EH (cell line): ENCODE measurements around the gene PIK3C2G.
"Not testable (repeated sequence)": the region's sequence is repeated elsewhere in the genome, so short reads cannot be mapped to it uniquely, and the experiment has no call there.

ENCODE experiments used
- DNase-seq: peaks from one replicate; pipeline ENCODE4 v3.0.0-alpha.2; 2015; ENCODE audit warnings: low read depth

PIK3C2G gene

GRCh38 chr12:18644564-18644963 lies 383.2 kb downstream of the PIK3C2G start:
- no peak for DNase-seq

DNA sequence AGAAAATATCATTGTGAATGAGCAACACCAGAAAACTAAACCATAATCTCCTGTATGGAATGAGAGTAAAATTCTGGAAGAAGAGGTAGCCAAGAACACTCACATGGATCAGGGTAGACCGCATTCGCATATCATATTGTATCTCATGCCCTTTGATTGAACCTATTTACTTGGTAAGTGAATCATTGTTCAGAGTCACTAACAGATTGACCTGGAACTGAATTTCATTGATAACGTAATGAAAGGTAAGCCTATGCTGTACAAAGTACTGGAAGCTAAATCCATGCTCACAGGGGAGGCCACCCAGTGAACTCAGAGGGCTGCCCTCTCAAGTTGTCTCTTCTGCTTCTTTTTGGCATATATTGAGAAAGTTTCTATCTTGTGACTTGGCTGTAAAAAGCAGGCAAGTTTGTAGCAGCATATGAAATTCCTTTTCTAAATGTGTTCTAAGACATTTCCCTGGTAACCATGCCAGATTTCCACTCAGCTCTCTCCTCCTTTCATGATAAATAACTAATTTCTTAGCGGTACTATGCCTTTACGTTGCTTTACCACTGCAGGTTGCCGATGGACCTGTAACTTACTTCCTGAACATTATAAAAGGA lies 385.1 kb downstream of the PIK3C2G start:
- no peak for DNase-seq

DNA sequence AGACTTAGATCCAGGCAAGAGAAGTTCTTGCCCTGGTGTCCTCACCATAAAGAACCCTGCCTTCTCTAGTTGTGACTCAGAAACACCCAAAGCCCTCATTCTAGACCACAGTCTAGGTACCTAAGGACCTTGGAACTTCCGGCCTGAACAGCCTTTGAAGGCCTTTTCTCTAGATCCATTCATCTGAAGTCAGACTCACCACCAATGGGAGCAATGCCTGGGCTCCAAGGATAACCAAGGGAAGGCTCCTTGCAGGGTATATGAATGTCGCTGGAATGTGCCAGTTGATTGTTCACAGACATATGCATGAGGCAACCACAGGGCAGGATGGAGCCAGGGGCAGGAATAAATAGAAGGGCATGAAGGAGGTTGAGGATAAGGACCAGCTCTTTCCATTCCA lies 390.2 kb downstream of the PIK3C2G start:
- peak; percentile 12 for DNase-seq

- DNase-seq, result no peak
These were observed 391.3 kb downstream of the PIK3C2G start for GRCh38 chr12:18652596-18652995.

GRCh38 chr12:18653465-18653864 lies 392.1 kb downstream of the PIK3C2G start:
- DNase-seq, result no peak

DNA sequence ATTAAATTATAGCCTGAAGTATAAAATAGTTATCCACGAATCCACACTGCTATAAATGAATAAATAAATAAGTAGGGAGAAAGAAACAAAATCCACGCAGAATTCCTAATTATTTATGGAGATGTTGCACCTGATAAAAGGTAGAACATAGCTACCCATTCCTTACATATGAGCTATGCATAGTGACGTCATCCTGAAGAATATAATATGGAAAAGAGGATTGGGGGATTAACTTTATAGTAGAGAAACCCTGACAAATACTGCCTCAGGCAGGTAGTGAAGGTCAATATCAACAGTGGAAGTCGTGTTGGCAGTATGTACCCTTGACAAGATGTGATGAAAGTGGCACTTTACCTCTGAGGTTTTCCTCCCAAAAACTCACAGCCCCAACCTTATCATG lies 394.0 kb downstream of the PIK3C2G start:
- DNase-seq, result no peak

- DNase-seq, result no peak
These were observed 396.9 kb downstream of the PIK3C2G start for GRCh38 chr12:18658179-18658578.

DNA sequence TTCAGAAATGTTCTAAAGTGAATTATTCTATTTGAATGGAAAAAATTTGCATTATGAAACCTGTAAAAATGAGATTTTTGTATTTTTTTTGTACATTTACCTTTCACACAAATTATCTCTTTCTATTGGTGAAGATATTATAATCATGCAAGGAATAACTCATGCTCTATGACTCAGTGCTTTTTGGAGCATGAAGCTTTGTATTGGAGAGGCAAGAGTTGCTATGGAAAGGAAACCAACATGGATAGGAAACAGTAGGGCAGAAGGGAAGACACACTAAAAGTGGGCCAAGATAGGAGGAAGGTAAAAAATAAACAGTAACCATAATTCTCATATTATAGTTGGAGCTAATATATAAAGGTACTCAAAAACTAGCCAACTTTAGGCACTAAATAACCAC lies 397.5 kb downstream of the PIK3C2G start:
- no peak for DNase-seq

DNA sequence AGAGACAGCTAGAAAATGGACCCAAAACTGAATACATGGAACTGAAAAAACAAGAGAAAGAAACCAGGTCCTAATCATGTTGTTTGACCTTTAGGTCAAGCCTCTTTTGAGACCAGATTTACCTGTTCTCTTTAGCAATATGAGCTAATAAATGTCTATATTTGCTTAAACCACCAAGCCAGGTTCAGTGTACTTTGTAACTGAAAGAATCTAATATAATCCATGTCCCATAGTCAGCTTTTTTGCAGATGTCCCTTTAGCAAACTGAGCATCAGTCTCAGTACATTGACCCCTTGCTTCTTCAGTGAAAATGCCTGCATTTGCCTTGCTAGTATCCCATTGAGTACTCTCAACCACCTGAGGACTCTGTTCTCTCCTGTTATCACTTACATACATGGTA lies 414.8 kb downstream of the PIK3C2G start:
- no peak for DNase-seq

- no peak for DNase-seq
These were observed 415.8 kb downstream of the PIK3C2G start for GRCh38 chr12:18676996-18677588.

GRCh38 chr12:18681818-18682217 lies 420.5 kb downstream of the PIK3C2G start:
- no peak for DNase-seq

DNA sequence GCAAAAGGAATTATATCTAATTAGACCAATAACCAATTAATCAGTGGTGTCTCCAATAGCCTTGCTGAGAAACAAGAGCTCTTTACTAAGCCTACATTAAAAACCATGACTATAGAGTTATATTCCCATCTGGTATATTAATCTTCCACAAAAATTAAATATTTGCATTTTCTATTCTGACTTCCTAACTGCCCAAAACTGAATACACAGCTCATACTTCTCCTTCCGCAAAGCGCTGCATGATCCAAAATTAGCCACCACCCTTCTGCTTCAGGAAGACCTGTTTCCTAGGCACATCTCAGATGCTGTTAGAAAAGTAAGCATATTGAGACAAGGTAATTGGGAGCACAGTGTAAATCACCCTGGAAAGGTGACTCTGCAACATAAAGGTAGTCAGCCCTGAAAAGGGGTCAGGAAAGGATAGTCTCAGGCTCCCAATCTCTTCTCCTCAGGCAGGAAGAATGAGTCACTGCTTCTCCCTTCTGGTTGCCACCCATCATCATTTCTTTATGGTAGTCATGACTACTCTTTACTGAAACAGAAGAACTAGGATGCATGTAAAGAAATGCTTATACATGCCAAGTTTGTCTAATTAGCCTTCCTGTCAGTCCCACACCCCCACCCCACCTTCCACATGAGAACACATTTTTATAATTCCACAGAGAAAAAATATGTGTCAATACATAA lies 422.2 kb downstream of the PIK3C2G start:
- DNase-seq, result peak; percentile 57

GRCh38 chr12:18684430-18684829 lies 423.1 kb downstream of the PIK3C2G start:
- DNase-seq, result peak; percentile 39

DNA sequence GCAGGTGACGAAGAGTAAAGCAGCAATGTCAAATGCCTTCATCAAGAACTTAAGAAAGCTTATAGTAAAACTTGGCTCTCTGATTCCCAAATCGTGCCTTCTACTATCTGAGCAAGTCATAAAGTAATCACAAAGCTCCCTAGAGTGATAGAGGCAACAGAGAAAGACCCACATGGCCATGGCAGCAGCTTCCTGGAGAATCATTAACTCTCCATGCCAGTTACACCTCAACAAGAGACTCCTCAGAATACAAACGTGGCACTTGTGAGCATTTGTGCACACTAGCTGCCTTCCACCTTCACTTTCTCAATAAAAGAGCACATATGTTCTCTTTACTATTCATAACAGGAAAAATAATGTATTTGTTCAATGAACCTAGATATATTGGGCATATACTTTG lies 428.5 kb downstream of the PIK3C2G start:
- no peak for DNase-seq

DNA sequence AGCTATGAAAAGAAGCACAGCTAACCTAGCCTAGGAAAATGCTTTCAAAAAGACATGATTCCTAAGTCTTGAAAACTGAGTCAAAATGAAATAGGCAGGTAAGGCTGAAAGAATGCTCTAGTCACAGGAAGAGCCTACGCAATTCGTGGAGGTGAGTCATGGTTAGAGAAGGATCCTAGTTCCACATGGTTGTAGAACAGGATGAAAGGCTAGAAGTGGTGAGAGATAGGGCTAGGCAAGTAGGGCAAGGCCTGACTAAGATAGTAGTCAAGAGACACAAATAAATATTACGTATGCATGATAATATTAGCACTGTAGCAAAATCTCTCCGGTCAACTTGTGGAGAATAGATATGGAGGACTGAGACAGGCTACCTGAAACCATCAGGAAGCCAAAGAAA lies 429.3 kb downstream of the PIK3C2G start:
- peak; percentile 74 for DNase-seq

DNA sequence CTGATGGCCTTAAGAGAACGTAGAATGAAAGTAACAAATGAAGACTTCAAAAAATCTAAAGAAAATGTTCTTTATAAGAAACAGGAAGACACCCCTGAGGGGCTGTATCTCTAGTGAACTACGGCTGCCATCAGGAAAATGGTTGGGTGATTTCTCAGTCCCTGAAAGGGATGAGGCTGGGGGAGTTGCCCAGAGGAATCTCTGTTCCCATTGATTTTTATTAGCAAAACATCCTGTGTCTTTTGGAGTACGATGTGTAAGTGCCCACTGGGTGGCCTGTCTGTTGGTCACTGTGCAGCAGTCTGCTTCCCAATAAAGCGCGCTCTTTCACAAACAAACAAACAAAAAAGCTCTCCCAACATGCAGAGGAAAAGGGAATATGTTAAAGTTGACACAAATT lies 432.7 kb downstream of the PIK3C2G start:
- not testable (repeated sequence) for DNase-seq

DNA sequence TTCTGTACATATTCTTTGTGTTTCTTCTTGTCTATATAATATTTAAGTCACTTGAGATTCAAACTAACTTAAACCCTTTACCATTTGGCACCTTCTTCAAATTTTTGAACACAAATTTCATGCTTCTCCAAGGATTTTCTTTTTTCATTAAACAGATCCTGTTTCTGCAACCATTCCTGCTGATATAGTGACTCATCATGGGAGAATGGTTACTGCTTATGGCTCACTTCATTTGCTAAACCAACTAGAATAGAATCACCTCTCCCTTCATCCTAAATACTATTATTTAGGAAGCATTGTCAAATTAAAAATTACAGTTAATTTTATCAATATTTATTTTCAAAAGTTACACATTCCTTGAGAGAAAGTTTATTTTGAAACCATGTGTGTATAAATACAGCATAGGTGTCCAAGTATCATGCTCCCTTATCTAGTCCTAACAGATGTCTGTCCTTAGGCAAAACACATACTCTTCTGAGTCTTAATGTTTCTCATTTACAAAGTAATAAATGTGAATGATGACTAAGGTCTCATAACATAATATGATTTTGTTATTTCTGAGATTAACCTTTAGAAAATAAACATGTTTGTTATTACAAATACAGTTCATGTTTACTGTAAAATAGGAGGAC lies 435.8 kb downstream of the PIK3C2G start:
- peak; percentile 66 for DNase-seq
